PC-9 (cell line): ENCODE results near the gene CDC23. TPM values are rescaled to one million over a fixed set of nuclear protein-coding genes. Genes with fewer than 3 reads are reported as not detected.
"Not testable (repeated sequence)": the region's sequence is repeated elsewhere in the genome, so short reads cannot be mapped to it uniquely, and the experiment has no call there.

Experiments used
- BruUV-seq: library from RNA; stranded (reverse); fragments of 400-500 nt; replicated peaks from 2 replicates; lab custom pipeline; 2021; lab: Mats Ljungman, UMichigan
- CTCF ChIA-PET: fragments of 300-600 bp; sonication (Branson Sonifier 250); formaldehyde crosslinking; loops from one replicate; lab custom pipeline; 2022; ENCODE audit warnings: antibody characterized with exemption; lab: Charles Lee
- POLR2A ChIA-PET: fragments of 300-600 bp; sonication (Branson Sonifier 250); formaldehyde crosslinking; loops from one replicate; lab custom pipeline; 2022; ENCODE audit warnings: antibody characterized with exemption; ENCODE audit not compliant: unreplicated experiment; lab: Charles Lee
- DNase-seq, 2 experiments: peaks; one replicate each; pipeline versions ENCODE4 v3.0.0 to v3.0.0-alpha.2; 2015 to 2022; ENCODE audit warnings: mixed read lengths in 1 of 2
- H2AFZ ChIP-seq: fragments of 200-600 bp; sonication (generic); 2 replicates; pipeline ENCODE4 v1.8.1; 2017; ENCODE audit warnings: antibody characterized with exemption
- H3F3A ChIP-seq: fragments of 200-600 bp; sonication (generic); 2 replicates; pipeline ENCODE4 v1.8.1; 2017; ENCODE audit warnings: antibody characterized with exemption, mild to moderate bottlenecking, low read depth; ENCODE audit not compliant: insufficient read depth
- H3K27ac ChIP-seq: fragments of 200-600 bp; sonication (generic); 2 replicates; pipeline ENCODE4 v1.6.1; 2016; ENCODE audit warnings: mixed run types
- H3K27me3 ChIP-seq: fragments of 200-600 bp; sonication (generic); 2 replicates; pipeline ENCODE4 v1.6.1; 2016; ENCODE audit warnings: low read depth, mixed run types; ENCODE audit not compliant: insufficient read depth
- H3K36me3 ChIP-seq: fragments of 200-600 bp; sonication (generic); 2 replicates; pipeline ENCODE4 v1.6.1; 2016; ENCODE audit warnings: low read depth, mixed run types
- H3K4me1 ChIP-seq: fragments of 200-600 bp; sonication (generic); replicated peaks from 2 replicates; pipeline ENCODE4 v1.6.1; 2016; ENCODE audit warnings: mixed run types; ENCODE audit not compliant: insufficient read depth
- H3K4me2 ChIP-seq: fragments of 200-600 bp; sonication (generic); 2 replicates; pipeline ENCODE4 v1.6.1; 2017; ENCODE audit warnings: mixed run types
- H3K4me3 ChIP-seq: fragments of 200-600 bp; sonication (generic); 2 replicates; pipeline ENCODE4 v1.6.1; 2016; ENCODE audit warnings: mixed run types
- H3K79me2 ChIP-seq: fragments of 200-600 bp; sonication (generic); 2 replicates; pipeline ENCODE4 v1.6.1; 2017; ENCODE audit warnings: low read depth, mixed run types
- H3K9me2 ChIP-seq: fragments of 200-600 bp; sonication (generic); 2 replicates; pipeline ENCODE4 v1.8.1; 2017; ENCODE audit warnings: mild to moderate bottlenecking; ENCODE audit not compliant: insufficient read depth
- H3K9me3 ChIP-seq: fragments of 200-600 bp; sonication (generic); 2 replicates; pipeline ENCODE4 v1.8.1; 2016; ENCODE audit warnings: low read depth; ENCODE audit not compliant: insufficient read depth
- H4K20me1 ChIP-seq: fragments of 200-600 bp; sonication (generic); 2 replicates; pipeline ENCODE4 v1.8.1; 2017; ENCODE audit not compliant: insufficient read depth
- CTCF ChIP-seq: fragments of 200-600 bp; sonication (generic); conservative IDR thresholded peaks from 2 replicates; pipeline ENCODE4 v1.6.1; 2017; ENCODE audit warnings: mixed run types, antibody characterized with exemption, mild to moderate bottlenecking, moderate library complexity
- EZH2 ChIP-seq: fragments of 200-600 bp; sonication (generic); IDR thresholded peaks from 2 replicates; pipeline ENCODE4 v1.8.0; 2017; ENCODE audit warnings: antibody characterized with exemption, low read depth
- intact Hi-C: fragments of 100-400 bp; cut with micrococcal nuclease; formaldehyde crosslinking; loops from one replicate; pipeline ENCODE4 v1.10.0; 2022; ENCODE audit not compliant: unreplicated experiment
- total RNA-seq: library from RNA; stranded (reverse); gene quantifications from 2 replicates; pipeline ENCODE4 v1.2.3, GENCODE V29; 2021

Gene CDC23
- total RNA-seq, 1 experiment from 2014 or later: 40.5 TPM

GRCh38 chr5:138212828-138213160 lies 329 bp downstream of the CDC23 start:
- Histone ChIP-seq H2AFZ (peak overlapping the region; percentile 93), H4K20me1 (no peaks in the 10 kb centered on the region), H3K36me3 (no peaks in the 10 kb centered on the region), H3K9me2 (no peaks in the 10 kb centered on the region), H3K27ac (no peak overlapping the region), H3K27me3 (no peaks in the 10 kb centered on the region), H3K4me1 (peaks cover 8% of the 10 kb centered on the region), H3K4me3 (peak overlapping the region; percentile 93), H3K9me3 (no peaks in the 10 kb centered on the region), H3F3A (0 out of 2 replicates have a peak, but pooled peaks cover 5% of the 10 kb centered on the region), H3K79me2 (peaks cover 45% of the 10 kb centered on the region), H3K4me2 (peak overlapping the region; percentile 82)
- intact Hi-C loops: loop anchor here (2.0 kb wide), 1 partner anchor 34 kb away; the partner anchor contains the start of genes BRD8 and KIF20A
- TF ChIP-seq EZH2 (no peak), CTCF (no peak)
- ChIA-PET CTCF (no interaction called here), POLR2A (interaction anchor here (0.7 kb wide), 3 partner anchors 48 to 1170 kb away, joined by 4 to 5 read pairs (median 5); partner anchors contain the start of gene SLC23A1)
- BruUV-seq: TSS peak; percentile 57
- no peak for DNase-seq

GRCh38 chr5:138210985-138211384 lies 2.1 kb downstream of the CDC23 start:
- intact Hi-C loops: no loop called here
- peaks cover 8% of the 10 kb centered on the region for H3K4me1 ChIP-seq
- DNase-seq: no peak
- peaks cover 4% of the 10 kb centered on the region; the same call in 1 of the 2 replicates for H3K36me3 ChIP-seq
- no peak overlapping the region for H3K4me3 ChIP-seq
- TF ChIP-seq EZH2 (no peak), CTCF (no peak)
- no peaks in the 10 kb centered on the region for H3K9me3 ChIP-seq
- no peak overlapping the region for H3K4me2 ChIP-seq
- no peaks in the 10 kb centered on the region for H3K27me3 ChIP-seq
- no TSS peak for BruUV-seq
- H3F3A ChIP-seq: peaks cover 9% of the 10 kb centered on the region; the same call in 1 of the 2 replicates
- peaks cover 51% of the 10 kb centered on the region for H3K79me2 ChIP-seq
- no peaks in the 10 kb centered on the region for H4K20me1 ChIP-seq
- H3K27ac ChIP-seq: no peak overlapping the region
- no peaks in the 10 kb centered on the region for H3K9me2 ChIP-seq
- H2AFZ ChIP-seq: no peak overlapping the region
- ChIA-PET POLR2A (no interaction called here), CTCF (no interaction called here)

- H3K27me3 ChIP-seq, H4K20me1 ChIP-seq, CTCF ChIA-PET, H3K9me2 ChIP-seq, BruUV-seq, POLR2A ChIA-PET, DNase-seq, H3K4me1 ChIP-seq, H3K4me3 ChIP-seq, H3K9me3 ChIP-seq, H2AFZ ChIP-seq, intact Hi-C loops, H3K4me2 ChIP-seq, H3K79me2 ChIP-seq, H3K27ac ChIP-seq: not testable (repeated sequence)
- H3K36me3 ChIP-seq: peaks cover 24% of the 10 kb centered on the region; the same call in 1 of the 2 replicates
- H3F3A ChIP-seq: peaks cover 11% of the 10 kb centered on the region; the same call in 1 of the 2 replicates
Observed at GRCh38 chr5:138193859-138194258, 19.3 kb downstream of the CDC23 start.

GRCh38 chr5:138192826-138193225 lies 20.3 kb downstream of the CDC23 start:
- H3F3A ChIP-seq: peaks cover 11% of the 10 kb centered on the region; the same call in 1 of the 2 replicates
- no peak for DNase-seq
- POLR2A ChIA-PET: no interaction called here
- H3K4me1 ChIP-seq: no peaks in the 10 kb centered on the region
- no peaks in the 10 kb centered on the region for H3K9me2 ChIP-seq
- no TSS peak for BruUV-seq
- no peaks in the 10 kb centered on the region for H4K20me1 ChIP-seq
- H3K9me3 ChIP-seq: no peaks in the 10 kb centered on the region
- no peak overlapping the region for H3K4me3 ChIP-seq
- CTCF ChIA-PET: no interaction called here
- H3K27ac ChIP-seq: no peak overlapping the region
- peaks cover 22% of the 10 kb centered on the region; the same call in 1 of the 2 replicates for H3K36me3 ChIP-seq
- intact Hi-C loops: no loop called here
- no peaks in the 10 kb centered on the region for H3K79me2 ChIP-seq
- TF ChIP-seq CTCF (no peak), EZH2 (no peak)
- no peak overlapping the region for H3K4me2 ChIP-seq
- no peaks in the 10 kb centered on the region for H3K27me3 ChIP-seq
- H2AFZ ChIP-seq: no peak overlapping the region
